Cardiac muscle cell (in vitro differentiated cells and primary cell): ENCODE results near the gene ANKDD1A. TPM values are rescaled to one million over a fixed set of nuclear protein-coding genes. Genes with fewer than 3 reads are reported as not detected.

Source experiments
- DNase-seq, 2 donors: peaks; one replicate each; pipeline versions ENCODE4 v3.0.0 to v3.0.0-alpha.2; 2010 to 2017; ENCODE audit warnings: low read depth in 1 of 2, low spot score in 1 of 2
- H3K27ac ChIP-seq: fragments of 200-600 bp; sonication (generic); 2 replicates; pipeline ENCODE4 v1.5.1; 2016
- H3K27me3 ChIP-seq: fragments of 200-600 bp; sonication (generic); 2 replicates; pipeline ENCODE4 v1.6.0; 2016; ENCODE audit warnings: control low read depth
- H3K36me3 ChIP-seq: fragments of 200-600 bp; sonication (generic); 2 replicates; pipeline ENCODE4 v1.5.1; 2016; ENCODE audit warnings: control low read depth
- H3K4me1 ChIP-seq: fragments of 200-600 bp; sonication (generic); 2 replicates; pipeline ENCODE4 v1.8.1; 2017; ENCODE audit warnings: low read depth, mild to moderate bottlenecking, mixed run types
- H3K4me3 ChIP-seq: fragments of 200-600 bp; sonication (generic); 2 replicates; pipeline ENCODE4 v1.5.1; 2016; ENCODE audit warnings: mild to moderate bottlenecking
- H3K9me3 ChIP-seq: fragments of 200-600 bp; sonication (generic); 2 replicates; pipeline ENCODE4 v1.5.1; 2017; ENCODE audit warnings: low read depth, mild to moderate bottlenecking, control low read depth
- polyA plus RNA-seq: library from polyadenylated mRNA; unstranded; fragments of >200 nt; fragmentation: Nextera tagmentation; extraction: Ambion mirVana; gene quantifications from 2 replicates; pipeline ENCODE4 v1.2.1, GENCODE V29; 2016
- total RNA-seq: library from RNA; depleted of rRNA; stranded (reverse); fragments of >200 nt; gene quantifications from 2 replicates; pipeline ENCODE4 v1.2.3, GENCODE V29; 2016
- TF ChIP-seq, protein P1 (sequence below): IDR thresholded peaks from 2 replicates; pipeline ENCODE4 v1.5.1; 2012; ENCODE audit warnings: low read depth, mild to moderate bottlenecking, low read length

ANKDD1A gene
- total and polyA plus RNA-seq, 2 experiments from 2014 or later: 2.9 to 5.4 TPM

DNA sequence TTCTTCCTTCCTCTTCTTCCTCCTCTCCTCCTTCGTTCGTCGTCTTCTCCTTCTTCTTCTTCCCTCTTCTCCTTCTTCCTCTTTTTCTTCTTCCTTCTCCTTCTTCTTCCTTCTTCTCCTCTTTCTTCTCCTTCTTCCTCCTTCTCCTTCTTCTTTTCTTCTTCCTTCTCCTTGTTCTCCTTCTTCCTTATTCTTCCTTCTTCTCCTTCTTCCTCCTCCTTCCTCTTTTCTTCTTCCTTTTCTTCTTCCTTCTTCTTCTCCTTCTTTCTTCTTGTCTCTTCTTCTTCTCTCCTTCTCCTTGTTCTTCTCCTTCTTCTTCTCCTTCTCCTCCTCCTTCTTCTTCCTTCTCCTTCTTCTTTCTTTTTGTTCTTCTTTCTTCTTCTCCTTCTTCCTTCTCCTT is 42.7 kb downstream of the ANKDD1A start:
- no peaks in the 10 kb centered on the region for H3K9me3 ChIP-seq
- no peak for DNase-seq
- H3K4me1 ChIP-seq: no peaks in the 10 kb centered on the region
- TF ChIP-seq, protein P1, sequence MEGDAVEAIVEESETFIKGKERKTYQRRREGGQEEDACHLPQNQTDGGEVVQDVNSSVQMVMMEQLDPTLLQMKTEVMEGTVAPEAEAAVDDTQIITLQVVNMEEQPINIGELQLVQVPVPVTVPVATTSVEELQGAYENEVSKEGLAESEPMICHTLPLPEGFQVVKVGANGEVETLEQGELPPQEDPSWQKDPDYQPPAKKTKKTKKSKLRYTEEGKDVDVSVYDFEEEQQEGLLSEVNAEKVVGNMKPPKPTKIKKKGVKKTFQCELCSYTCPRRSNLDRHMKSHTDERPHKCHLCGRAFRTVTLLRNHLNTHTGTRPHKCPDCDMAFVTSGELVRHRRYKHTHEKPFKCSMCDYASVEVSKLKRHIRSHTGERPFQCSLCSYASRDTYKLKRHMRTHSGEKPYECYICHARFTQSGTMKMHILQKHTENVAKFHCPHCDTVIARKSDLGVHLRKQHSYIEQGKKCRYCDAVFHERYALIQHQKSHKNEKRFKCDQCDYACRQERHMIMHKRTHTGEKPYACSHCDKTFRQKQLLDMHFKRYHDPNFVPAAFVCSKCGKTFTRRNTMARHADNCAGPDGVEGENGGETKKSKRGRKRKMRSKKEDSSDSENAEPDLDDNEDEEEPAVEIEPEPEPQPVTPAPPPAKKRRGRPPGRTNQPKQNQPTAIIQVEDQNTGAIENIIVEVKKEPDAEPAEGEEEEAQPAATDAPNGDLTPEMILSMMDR: no peak
- no peak overlapping the region for H3K27ac ChIP-seq
- peaks cover 3% of the 10 kb centered on the region for H3K36me3 ChIP-seq
- no peaks in the 10 kb centered on the region for H3K27me3 ChIP-seq
- no peak overlapping the region for H3K4me3 ChIP-seq

- Histone ChIP-seq H3K27ac (no peak overlapping the region), H3K36me3 (peaks cover 16% of the 10 kb centered on the region), H3K27me3 (no peaks in the 10 kb centered on the region), H3K4me3 (no peak overlapping the region), H3K4me1 (no peaks in the 10 kb centered on the region), H3K9me3 (no peaks in the 10 kb centered on the region)
- TF ChIP-seq, protein P1: no peak
- DNase-seq: no peak
These were observed 47.4 kb downstream of the ANKDD1A start for GRCh38 chr15:64959128-64959527.

DNA sequence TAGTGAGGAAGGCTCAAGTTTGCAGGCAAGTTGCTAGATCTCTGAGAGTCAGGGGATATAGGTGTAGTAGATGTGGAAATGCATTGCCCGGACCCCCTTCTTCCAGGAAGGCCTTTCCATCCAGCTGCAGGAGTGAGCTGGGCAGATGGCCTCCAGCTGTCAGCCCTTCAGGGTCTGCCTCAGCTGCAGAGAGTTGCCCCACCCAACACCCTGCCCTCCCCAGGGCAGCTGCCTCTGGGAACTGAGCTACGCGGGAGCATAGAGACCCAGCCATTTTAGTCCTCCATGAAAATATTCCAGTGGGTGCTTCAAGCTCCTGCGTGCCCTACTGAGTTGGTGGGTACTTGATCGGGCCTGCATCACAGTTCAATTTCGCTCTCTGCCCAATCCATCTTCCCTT is 48.5 kb downstream of the ANKDD1A start:
- no peaks in the 10 kb centered on the region for H3K27me3 ChIP-seq
- H3K27ac ChIP-seq: no peak overlapping the region
- H3K36me3 ChIP-seq: peaks cover 24% of the 10 kb centered on the region
- DNase-seq: no peak
- TF ChIP-seq, protein P1: no peak
- H3K4me3 ChIP-seq: no peak overlapping the region
- no peaks in the 10 kb centered on the region for H3K9me3 ChIP-seq
- H3K4me1 ChIP-seq: no peaks in the 10 kb centered on the region

DNA sequence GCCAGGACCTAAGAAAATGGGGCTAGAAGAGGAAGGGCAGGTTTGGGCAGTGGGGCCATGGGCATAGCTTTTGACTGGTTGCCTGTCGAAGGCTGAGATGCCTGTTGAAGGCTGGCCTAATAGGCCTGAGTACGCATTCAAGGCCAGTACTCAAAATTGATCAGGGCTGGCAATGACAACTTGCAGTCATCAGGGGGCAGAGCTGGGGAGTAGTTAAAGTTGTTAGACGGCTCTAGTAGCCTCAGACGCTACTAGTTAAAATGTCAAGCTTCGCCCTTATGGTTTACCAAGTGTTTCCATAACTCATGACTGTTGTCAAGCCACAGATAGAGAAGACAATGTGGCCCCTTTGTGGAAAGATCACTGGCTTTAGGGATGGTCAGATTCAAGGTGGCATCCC is 49.3 kb downstream of the ANKDD1A start:
- peaks cover 23% of the 10 kb centered on the region for H3K36me3 ChIP-seq
- H3K27ac ChIP-seq: no peak overlapping the region
- no peaks in the 10 kb centered on the region for H3K4me1 ChIP-seq
- no peaks in the 10 kb centered on the region for H3K9me3 ChIP-seq
- H3K4me3 ChIP-seq: no peak overlapping the region
- H3K27me3 ChIP-seq: no peaks in the 10 kb centered on the region
- TF ChIP-seq, protein P1: no peak
- no peak for DNase-seq

- TF ChIP-seq, protein P1: no peak
- DNase-seq: no peak
- Histone ChIP-seq H3K27me3 (no peaks in the 10 kb centered on the region), H3K36me3 (peaks cover 49% of the 10 kb centered on the region), H3K27ac (no peak overlapping the region), H3K9me3 (no peaks in the 10 kb centered on the region), H3K4me3 (no peak overlapping the region), H3K4me1 (no peaks in the 10 kb centered on the region)
These were observed 57.7 kb downstream of the ANKDD1A start for GRCh38 chr15:64969401-64969800.

DNA sequence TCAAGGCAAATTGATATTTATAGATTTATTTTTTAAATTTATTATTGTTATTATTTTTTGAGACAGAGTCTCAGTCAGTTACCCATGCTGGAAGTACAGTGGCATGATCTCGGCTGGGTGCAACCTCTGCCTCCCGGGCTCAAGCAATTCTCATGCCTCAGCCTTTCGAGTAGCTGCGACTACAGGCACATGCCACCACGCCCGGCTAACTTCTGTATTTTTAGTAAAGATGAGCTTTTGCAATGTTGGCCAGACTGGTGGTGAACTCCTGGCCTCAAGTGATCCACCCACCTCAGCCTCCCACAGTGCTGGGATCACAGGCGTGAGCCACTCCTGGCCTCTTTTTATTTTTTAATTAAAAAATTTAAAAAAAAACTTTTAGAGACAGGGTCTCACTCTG is 59.0 kb downstream of the ANKDD1A start:
- Histone ChIP-seq H3K27me3 (no peaks in the 10 kb centered on the region), H3K36me3 (peaks cover 46% of the 10 kb centered on the region)

More for the DNA sequence above, 59.0 kb downstream of the ANKDD1A start:
- DNase-seq: no peak
- H3K27ac ChIP-seq: no peak overlapping the region
- no peaks in the 10 kb centered on the region for H3K4me1 ChIP-seq
- H3K4me3 ChIP-seq: no peak overlapping the region
- TF ChIP-seq, protein P1: no peak
- H3K9me3 ChIP-seq: no peaks in the 10 kb centered on the region
